DOHH2 (cell line): ENCODE measurements around the gene OR4C5.

Experiments
- CTCF ChIP-seq: fragments of 200-600 bp; sonication (generic); IDR thresholded peaks from one replicate; pipeline ENCODE4 v1.5.1; 2014; ENCODE audit warnings: antibody characterized with exemption, mild to moderate bottlenecking, low read depth, low read length; ENCODE audit not compliant: poor library complexity, severe bottlenecking
- EZH2phosphoT487 ChIP-seq: fragments of 200-600 bp; sonication (generic); IDR thresholded peaks from 2 replicates; pipeline ENCODE4 v1.6.1; 2017; ENCODE audit warnings: borderline replicate concordance, mild to moderate bottlenecking, antibody characterized with exemption, low read length, moderate library complexity, mixed read lengths

DNA sequence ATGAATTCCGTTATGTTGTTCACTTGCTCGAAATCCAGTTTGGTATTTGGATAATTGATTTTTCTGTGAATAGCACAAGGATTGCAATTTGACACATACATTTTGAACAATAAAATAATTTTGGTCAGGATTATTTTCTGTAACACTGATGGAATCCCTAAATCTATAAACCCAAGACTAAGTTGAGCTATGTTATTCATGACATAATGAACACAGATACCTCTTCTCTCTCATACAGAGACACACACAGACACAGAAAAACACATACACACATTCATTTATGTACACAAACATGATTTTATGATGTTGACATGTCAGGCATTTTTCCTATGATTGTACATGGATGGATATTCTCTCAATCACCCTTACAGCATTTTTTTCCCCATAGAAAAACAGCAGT, at the start of gene OR4C5:
- no peak for TF ChIP-seq CTCF
- TF ChIP-seq EZH2phosphoT487: no peak
